GM19023 (cell line): ENCODE results near the gene PDX1.
"Not testable (repeated sequence)": the region's sequence is repeated elsewhere in the genome, so short reads cannot be mapped to it uniquely, and the experiment has no call there.

Source experiments
- ATAC-seq: cut with Tn5 transposase; IDR thresholded peaks from one replicate; pipeline ENCODE4 v1.9.1; 2021; ENCODE audit warnings: mild to moderate bottlenecking, moderate library complexity; ENCODE audit not compliant: unreplicated experiment

PDX1 gene

GRCh38 chr13:27954406-27954851 lies 34.6 kb downstream of the PDX1 start:
- ATAC-seq, result peak; percentile 19

- ATAC-seq, result no peak
These were observed 35.3 kb downstream of the PDX1 start for GRCh38 chr13:27955014-27955591.

DNA sequence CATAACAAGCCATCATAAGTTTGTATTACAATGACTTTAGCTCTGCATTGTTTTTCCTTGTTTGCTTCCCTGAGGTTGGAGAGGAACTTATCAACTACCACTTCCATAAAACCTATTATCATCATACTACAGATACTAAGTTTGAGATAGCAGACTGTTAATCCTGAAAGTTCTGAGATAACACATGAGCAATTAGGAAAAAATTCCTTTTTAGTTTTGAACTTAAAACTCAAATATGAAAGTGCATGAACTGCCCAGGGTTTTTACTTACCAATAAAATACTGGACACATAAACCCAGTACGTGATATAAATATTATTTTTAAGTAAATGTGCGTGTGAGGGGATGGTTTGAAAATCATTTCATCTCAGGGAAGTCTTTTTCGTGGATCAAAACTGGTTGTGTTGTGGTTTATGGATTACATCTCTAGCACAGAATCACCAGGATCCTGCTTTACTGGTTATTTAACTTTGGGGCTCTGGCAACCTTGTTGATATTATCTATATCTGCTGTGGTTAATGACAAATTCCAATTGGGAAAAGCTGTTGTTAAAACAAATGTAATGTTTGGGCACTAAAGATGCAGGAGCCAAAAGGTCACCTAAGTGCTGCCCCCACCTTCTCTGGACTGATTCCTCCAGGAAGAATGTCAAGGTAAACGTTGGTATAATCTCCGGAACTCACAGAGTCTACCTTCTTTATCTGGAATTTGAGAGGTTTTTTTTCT lies 36.9 kb downstream of the PDX1 start:
- ATAC-seq, result no peak

DNA sequence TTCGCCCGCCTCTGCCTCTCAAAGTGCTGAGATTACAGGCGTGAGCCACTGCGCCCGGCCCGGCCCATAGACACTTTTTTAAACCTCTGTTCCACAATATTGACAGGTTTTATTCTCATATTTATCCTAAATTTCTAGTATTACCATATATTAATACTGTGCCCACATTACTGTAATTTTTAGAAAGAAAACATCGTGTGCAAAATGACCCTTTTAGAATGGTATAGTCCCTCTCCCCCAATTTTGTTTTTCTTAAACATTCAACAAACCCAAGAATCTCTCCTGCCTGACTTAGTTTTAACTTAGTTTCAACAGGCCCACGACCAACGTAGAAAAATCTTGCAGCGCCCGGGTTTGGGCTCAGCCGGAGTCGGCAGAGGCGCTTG lies 40.2 kb downstream of the PDX1 start:
- ATAC-seq, result no peak

GRCh38 chr13:27960362-27961226 lies 40.8 kb downstream of the PDX1 start:
- ATAC-seq, result peak; percentile 63

DNA sequence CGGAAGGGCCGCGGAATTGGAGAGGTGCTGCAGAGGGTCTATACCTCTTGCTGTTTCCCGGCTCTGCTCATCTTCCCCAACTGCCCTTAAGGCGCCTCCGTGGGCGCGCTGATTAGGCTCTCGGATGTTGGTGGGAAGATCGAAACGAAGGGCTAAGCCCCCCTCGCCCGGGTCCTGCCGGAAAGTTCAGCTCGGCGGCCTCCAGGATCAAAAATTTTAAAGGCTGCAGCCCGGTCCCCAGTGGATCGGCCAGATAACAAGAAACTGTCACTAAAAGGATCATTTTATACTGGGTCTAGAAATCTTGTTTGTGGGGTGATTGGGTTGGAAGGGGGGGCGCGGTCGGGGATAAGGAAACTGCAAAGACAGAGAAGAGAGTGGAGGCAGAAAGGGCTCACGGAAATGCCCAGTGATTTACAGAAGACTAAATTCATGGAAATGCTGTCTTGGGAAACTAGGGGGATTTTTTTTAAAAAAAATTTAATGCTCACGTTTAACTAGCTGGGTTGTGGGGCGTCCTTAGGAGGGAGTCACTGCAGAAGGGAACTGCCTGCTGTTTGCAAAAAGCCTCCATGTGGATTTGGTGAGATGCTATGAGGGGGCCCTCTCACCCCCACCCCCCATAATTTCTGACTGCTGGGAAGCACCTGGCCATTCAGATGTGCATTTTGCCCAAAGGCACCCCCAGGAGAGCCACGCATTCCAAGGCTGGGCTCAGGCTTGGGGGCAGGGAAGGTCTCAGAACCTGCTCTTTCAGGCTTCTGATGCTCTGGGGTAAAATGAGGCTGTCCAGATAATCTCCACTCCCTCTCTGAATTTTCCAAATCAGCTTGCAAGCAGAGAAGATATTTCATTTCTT lies 41.7 kb downstream of the PDX1 start:
- ATAC-seq, result no peak

- ATAC-seq, result no peak
These were observed 42.5 kb downstream of the PDX1 start for GRCh38 chr13:27962128-27962841.

- ATAC-seq, result no peak
These were observed 43.2 kb downstream of the PDX1 start for GRCh38 chr13:27962982-27963381.

GRCh38 chr13:27963491-27963890 lies 43.7 kb downstream of the PDX1 start:
- no peak for ATAC-seq

DNA sequence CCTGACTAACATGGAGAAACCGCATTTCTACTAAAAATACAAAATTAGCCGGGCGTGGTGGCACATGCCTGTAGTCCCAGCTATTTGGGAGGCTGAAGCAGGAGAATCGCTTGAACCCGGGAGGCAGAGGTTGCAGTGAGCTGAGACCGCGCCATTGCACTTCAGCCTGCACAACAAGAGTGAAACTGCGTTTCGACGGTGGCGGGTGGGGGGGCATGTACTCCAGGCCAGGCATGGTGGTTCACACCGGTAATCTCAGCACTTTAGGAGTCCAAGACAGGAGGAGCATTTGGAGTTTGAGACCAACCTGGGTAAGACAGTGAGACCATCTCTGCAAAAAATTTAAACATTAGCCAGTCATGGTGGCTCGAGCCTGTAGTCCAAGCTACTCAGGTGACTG lies 44.4 kb downstream of the PDX1 start:
- ATAC-seq, result not testable (repeated sequence)

DNA sequence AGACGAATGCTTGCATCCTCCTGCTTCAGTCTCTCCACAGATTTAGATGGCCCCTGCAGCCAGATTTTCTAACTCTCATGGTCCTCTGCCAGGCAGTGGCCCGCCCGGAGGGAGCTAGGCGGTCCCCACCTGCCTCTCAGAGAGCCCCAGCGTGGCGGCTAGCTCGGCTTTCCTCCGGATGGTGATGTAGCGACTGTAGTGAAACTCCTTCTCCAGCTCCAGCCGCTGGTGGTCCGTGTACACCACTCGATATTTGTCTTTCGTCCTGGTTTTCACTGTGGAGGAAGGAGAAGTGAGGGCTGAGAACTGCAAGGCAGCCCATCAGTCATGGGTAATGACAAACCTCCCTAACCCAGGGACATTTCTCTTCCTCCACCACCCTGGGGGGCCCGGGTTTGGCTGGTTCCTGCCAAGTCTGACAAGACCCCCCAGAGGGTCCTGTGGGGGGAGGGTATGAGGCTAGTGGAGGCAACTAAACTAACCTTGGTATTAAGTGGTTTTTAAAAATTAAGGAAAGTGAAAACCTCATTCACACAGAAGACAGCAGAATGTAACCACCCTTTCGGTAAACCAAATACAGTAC lies 45.0 kb downstream of the PDX1 start:
- ATAC-seq, result no peak

- no peak for ATAC-seq
These were observed 45.5 kb downstream of the PDX1 start for GRCh38 chr13:27965343-27965739.

DNA sequence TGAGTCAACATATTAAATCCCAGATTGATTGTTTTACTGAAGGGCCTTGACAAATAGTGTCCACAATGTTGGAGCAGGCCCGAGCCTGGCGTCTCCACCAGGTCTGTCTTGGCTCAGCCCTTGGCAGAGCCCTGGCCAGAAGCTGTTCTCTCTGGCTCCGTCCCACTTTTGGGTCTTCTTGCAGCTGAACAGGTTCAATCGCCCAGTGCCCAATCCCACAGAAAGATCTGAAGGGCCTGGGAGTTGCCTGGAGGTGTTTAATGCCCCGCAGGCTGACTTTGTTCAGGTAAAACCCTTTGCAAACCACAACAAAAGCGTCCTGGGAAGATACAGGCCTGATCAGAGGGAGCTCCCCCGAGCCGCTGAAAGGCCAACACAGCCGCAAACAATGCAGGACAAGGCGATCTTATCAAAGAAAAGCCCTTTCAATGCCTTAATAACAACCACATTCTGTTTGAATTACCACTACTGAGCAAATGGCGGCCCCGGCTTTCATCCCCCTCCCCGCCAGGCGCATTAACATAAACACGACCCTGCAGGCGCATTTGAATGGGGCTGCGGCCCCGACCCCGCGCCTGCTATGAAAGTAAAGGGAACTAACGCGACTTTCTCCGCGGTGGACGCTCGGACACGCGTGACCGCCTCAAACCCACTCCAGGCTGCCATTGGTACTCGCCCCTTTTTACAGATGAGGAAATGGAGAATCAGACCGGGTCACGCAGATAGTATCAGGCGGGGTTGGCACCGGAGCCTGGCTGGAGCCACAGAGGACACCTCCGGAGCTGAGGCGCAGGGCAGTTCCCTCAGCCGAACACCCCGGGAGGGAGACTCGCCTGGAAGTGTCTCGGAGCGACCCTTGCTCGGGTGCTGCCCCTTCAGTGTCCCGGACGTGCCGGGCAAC lies 46.2 kb downstream of the PDX1 start:
- ATAC-seq, result no peak

- ATAC-seq, result no peak
These were observed 46.9 kb downstream of the PDX1 start for GRCh38 chr13:27966641-27967202.

DNA sequence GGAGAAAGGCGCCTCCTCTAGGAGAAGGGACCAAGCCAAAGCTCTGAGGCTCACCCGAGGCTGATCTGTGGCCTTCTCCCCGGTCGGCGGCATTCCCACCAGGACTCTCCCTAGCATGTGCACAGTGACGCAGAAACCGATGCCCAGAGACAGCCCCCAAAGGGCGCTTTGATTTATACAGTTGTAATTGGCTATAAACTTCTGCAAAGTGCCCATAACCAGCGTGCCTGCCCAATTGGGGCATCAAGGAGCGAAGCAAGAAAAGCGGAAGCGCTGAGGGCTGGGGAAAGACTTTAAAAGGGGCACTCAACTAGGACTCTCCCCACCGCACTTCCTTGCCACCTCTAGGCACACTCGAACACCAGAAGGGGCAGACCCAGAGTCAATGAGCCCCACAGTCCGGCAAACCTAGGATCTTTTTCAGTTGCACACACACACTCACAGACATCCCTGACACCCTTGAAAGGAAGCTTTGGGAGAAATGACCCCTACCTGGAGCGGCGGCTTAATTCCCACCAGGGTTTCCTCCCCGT lies 47.5 kb downstream of the PDX1 start:
- no peak for ATAC-seq

DNA sequence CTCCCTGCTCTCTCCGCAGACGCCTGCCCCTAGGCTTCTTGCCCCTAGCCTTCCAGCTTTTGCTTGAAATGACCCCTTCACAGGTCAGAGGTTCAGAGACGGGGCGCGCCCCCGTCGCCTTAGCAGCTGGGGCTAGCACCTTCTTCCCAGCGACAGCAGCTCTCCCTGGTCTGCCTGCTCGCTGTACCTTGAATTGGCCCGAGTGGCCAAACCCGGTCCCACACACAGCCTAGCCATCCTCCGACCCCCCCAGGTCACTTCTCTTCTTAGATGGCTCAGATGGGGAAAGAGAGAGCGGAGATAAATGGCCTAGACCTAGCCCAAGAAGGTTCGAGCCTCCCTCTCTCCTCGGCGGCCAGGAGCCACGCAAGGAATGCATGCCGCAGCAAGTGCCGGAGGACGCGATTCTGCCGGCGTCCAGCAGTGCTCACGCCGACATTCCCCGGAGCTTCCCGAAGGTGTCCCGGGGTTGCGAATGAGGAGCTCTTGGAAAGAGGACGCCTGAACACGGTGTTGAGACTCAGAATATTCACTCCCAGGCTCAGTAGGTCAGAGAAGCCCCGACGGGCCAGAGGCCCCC lies 48.0 kb downstream of the PDX1 start:
- ATAC-seq, result no peak

DNA sequence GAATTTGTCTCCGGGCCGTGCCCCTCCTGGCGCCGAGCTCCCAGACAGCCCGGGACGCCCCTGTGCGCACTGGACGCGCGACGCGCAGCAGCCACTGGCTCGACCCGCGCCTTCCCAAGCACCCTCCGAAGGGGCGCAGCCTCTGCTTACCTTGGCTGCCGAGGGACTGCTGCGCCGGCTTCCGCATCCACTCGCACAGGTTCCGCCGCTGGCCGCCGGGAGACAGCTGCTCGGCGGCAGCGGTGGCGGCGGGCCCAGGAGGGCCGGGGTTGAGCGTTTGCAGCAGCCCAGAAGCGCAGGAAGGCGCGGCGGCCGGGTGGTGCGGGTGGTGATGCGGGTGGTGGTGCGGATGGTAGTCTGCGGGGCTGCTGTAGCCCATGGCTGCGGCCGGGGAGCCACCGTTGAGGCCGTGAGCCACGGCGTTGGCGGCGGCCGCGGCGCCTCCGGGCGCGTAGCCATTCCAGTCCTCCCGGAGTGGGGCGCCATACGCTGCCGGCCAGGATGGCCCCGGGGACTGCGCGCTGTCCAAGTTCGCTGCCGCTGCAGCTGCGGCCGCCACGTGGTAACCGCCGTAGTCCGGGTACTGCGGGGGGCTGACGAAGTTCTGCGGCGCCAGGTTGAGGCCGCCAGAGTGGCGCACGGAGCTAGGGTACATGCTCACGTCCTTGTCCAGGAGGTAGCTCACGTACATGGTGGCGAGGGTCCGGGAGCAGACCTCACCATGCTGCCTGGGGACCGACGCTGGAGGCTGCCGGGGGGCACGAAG lies 48.7 kb downstream of the PDX1 start:
- ATAC-seq, result no peak
